Measurements from ENCODE around the gene EVC. TPM values are rescaled to one million over a fixed set of nuclear protein-coding genes. Genes with fewer than 3 reads are reported as not detected.

Gene EVC
- 1 to 10 TPM in 1 of 2 donors, under 1 TPM in 1; 0.14 to 1.4 TPM for total RNA-seq

- Mint-ChIP-seq H3K27ac (no peak within 1 kb of the TSS), H3K9me3 (peaks cover 23 to 26% of the 10 kb centered on the region in 2 donors), H3K36me3 (peaks cover 24 to 43% of the 10 kb centered on the region in 2 donors)
- ATAC-seq (peak in 1 of 2 donors; percentile 43), DNase-seq (ENCODE audit: low spot score in 2 of 2) (no peak)
Observed at GRCh38 chr4:5710961-5711478, at the start of gene EVC. Gene EVC, plus strand, starts transcription at chr4:5711201. Its CDS starts 180 bp downstream, at chr4:5711381.

GRCh38 chr4:5661237-5661636, 49.8 kb upstream of the EVC start:
- peaks cover 0 to 9% of the 10 kb centered on the region in 2 donors for H3K36me3 Mint-ChIP-seq
- H3K27ac Mint-ChIP-seq, result no peak overlapping the region
- H3K9me3 Mint-ChIP-seq, result peaks cover 5 to 18% of the 10 kb centered on the region in 2 donors
- ATAC-seq, result no peak
- no peak for DNase-seq (ENCODE audit: low spot score in 2 of 2)

- peaks cover 10 to 12% of the 10 kb centered on the region in 2 donors for H3K9me3 Mint-ChIP-seq
- H3K36me3 Mint-ChIP-seq, result peaks cover 0 to 9% of the 10 kb centered on the region in 2 donors
- no peak for ATAC-seq
Observed at GRCh38 chr4:5662555-5662954, 48.4 kb upstream of the EVC start.

GRCh38 chr4:5664778-5665177, 46.2 kb upstream of the EVC start:
- DNase-seq (ENCODE audit: low spot score in 2 of 2), result no peak
- Mint-ChIP-seq H3K27ac (no peak overlapping the region), H3K9me3 (peaks cover 12 to 15% of the 10 kb centered on the region in 2 donors), H3K36me3 (peaks cover 0 to 9% of the 10 kb centered on the region in 2 donors)
- no peak for ATAC-seq

More at GRCh38 chr4:5662555-5662954, 48.4 kb upstream of the EVC start:
- DNase-seq (ENCODE audit: low spot score in 2 of 2), result no peak
- H3K27ac Mint-ChIP-seq, result no peak overlapping the region

GRCh38 chr4:5666741-5667140, 44.3 kb upstream of the EVC start:
- Mint-ChIP-seq H3K36me3 (peaks cover 0 to 9% of the 10 kb centered on the region in 2 donors), H3K27ac (no peak overlapping the region), H3K9me3 (peaks cover 7 to 15% of the 10 kb centered on the region in 2 donors)
- ATAC-seq (no peak), DNase-seq (ENCODE audit: low spot score in 2 of 2) (no peak)

- H3K27ac Mint-ChIP-seq, result no peak overlapping the region
- H3K36me3 Mint-ChIP-seq, result no peaks in the 10 kb centered on the region
- no peaks in the 10 kb centered on the region for H3K9me3 Mint-ChIP-seq
- no peak for DNase-seq (ENCODE audit: low spot score in 2 of 2)
- ATAC-seq, result no peak
Observed at GRCh38 chr4:5676763-5677162, 34.2 kb upstream of the EVC start.

GRCh38 chr4:5678977-5679376, 32.0 kb upstream of the EVC start:
- DNase-seq (ENCODE audit: low spot score in 2 of 2) (no peak), ATAC-seq (no peak)
- Mint-ChIP-seq H3K36me3 (no peaks in the 10 kb centered on the region), H3K27ac (no peak overlapping the region), H3K9me3 (no peaks in the 10 kb centered on the region)

- Mint-ChIP-seq H3K27ac (no peak overlapping the region), H3K9me3 (peaks cover 0 to 6% of the 10 kb centered on the region in 2 donors), H3K36me3 (no peaks in the 10 kb centered on the region)
- ATAC-seq (no peak), DNase-seq (ENCODE audit: low spot score in 2 of 2) (no peak)
Observed at GRCh38 chr4:5683566-5683965, 27.4 kb upstream of the EVC start.

- no peak for DNase-seq (ENCODE audit: low spot score in 2 of 2)
Observed at GRCh38 chr4:5685296-5685695, 25.7 kb upstream of the EVC start.

GRCh38 chr4:5686338-5686737, 24.7 kb upstream of the EVC start:
- no peak for DNase-seq (ENCODE audit: low spot score in 2 of 2)
- Mint-ChIP-seq H3K36me3 (no peaks in the 10 kb centered on the region), H3K27ac (no peak overlapping the region), H3K9me3 (peaks cover 0 to 6% of the 10 kb centered on the region in 2 donors)
- ATAC-seq, result no peak

More at GRCh38 chr4:5685296-5685695, 25.7 kb upstream of the EVC start:
- no peaks in the 10 kb centered on the region for H3K36me3 Mint-ChIP-seq
- peaks cover 0 to 6% of the 10 kb centered on the region in 2 donors for H3K9me3 Mint-ChIP-seq
- no peak overlapping the region for H3K27ac Mint-ChIP-seq
- no peak for ATAC-seq

- no peak for ATAC-seq
- H3K9me3 Mint-ChIP-seq, result peaks cover 0 to 6% of the 10 kb centered on the region in 2 donors
Observed at GRCh38 chr4:5689065-5689464, 21.9 kb upstream of the EVC start.

GRCh38 chr4:5691491-5692132, 19.4 kb upstream of the EVC start:
- H3K36me3 Mint-ChIP-seq, result no peaks in the 10 kb centered on the region

More at GRCh38 chr4:5689065-5689464, 21.9 kb upstream of the EVC start:
- DNase-seq (ENCODE audit: low spot score in 2 of 2), result no peak
- no peaks in the 10 kb centered on the region for H3K36me3 Mint-ChIP-seq
- H3K27ac Mint-ChIP-seq, result no peak overlapping the region

GRCh38 chr4:5693871-5694270, 17.1 kb upstream of the EVC start:
- ATAC-seq (no peak), DNase-seq (ENCODE audit: low spot score in 2 of 2) (no peak)
- peaks cover 0 to 3% of the 10 kb centered on the region in 2 donors for H3K9me3 Mint-ChIP-seq
- no peaks in the 10 kb centered on the region for H3K36me3 Mint-ChIP-seq
- H3K27ac Mint-ChIP-seq, result no peak overlapping the region

More at GRCh38 chr4:5691491-5692132, 19.4 kb upstream of the EVC start:
- ATAC-seq (no peak), DNase-seq (ENCODE audit: low spot score in 2 of 2) (no peak)
- H3K27ac Mint-ChIP-seq, result no peak overlapping the region
- no peaks in the 10 kb centered on the region for H3K9me3 Mint-ChIP-seq

- no peak for DNase-seq (ENCODE audit: low spot score in 2 of 2)
- no peak for ATAC-seq
- Mint-ChIP-seq H3K9me3 (peaks cover 0 to 6% of the 10 kb centered on the region in 2 donors), H3K36me3 (no peaks in the 10 kb centered on the region), H3K27ac (no peak overlapping the region)
Observed at GRCh38 chr4:5696341-5696740, 14.7 kb upstream of the EVC start.

- Mint-ChIP-seq H3K27ac (no peak overlapping the region), H3K36me3 (peaks cover 0 to 15% of the 10 kb centered on the region in 2 donors), H3K9me3 (peaks cover 14 to 24% of the 10 kb centered on the region in 2 donors)
- no peak for ATAC-seq
- no peak for DNase-seq (ENCODE audit: low spot score in 2 of 2)
Observed at GRCh38 chr4:5700459-5700858, 10.5 kb upstream of the EVC start.

GRCh38 chr4:5701971-5702370, 9.0 kb upstream of the EVC start:
- Mint-ChIP-seq H3K27ac (no peak overlapping the region), H3K36me3 (peaks cover 3 to 15% of the 10 kb centered on the region in 2 donors), H3K9me3 (peaks cover 14 to 24% of the 10 kb centered on the region in 2 donors)
- ATAC-seq, result no peak
- no peak for DNase-seq (ENCODE audit: low spot score in 2 of 2)

GRCh38 chr4:5703831-5704230, 7.2 kb upstream of the EVC start:
- H3K27ac Mint-ChIP-seq, result no peak overlapping the region
- no peak for ATAC-seq
- peaks cover 11 to 24% of the 10 kb centered on the region in 2 donors for H3K9me3 Mint-ChIP-seq
- no peak for DNase-seq (ENCODE audit: low spot score in 2 of 2)
- H3K36me3 Mint-ChIP-seq, result peaks cover 9 to 15% of the 10 kb centered on the region in 2 donors

- no peak for DNase-seq (ENCODE audit: low spot score in 2 of 2)
- Mint-ChIP-seq H3K36me3 (peaks cover 9 to 15% of the 10 kb centered on the region in 2 donors), H3K9me3 (peaks cover 11 to 24% of the 10 kb centered on the region in 2 donors), H3K27ac (no peak overlapping the region)
- ATAC-seq, result no peak
Observed at GRCh38 chr4:5704276-5704675, 6.7 kb upstream of the EVC start.
